Body of pancreas (tissue), 4 donors: ENCODE results near the gene CNPY1.
"Not testable (repeated sequence)": the region's sequence is repeated elsewhere in the genome, so short reads cannot be mapped to it uniquely, and the experiment has no call there.

Experiments
- POLR2A ChIP-seq, 3 donors: fragments of 450-650 bp; IDR thresholded peaks; one replicate each; pipeline ENCODE4 v1.6.1; 2016; ENCODE audit warnings: antibody characterized with exemption in 3 of 3, mild to moderate bottlenecking in 2 of 3
- TF ChIP-seq, protein P1 (sequence below), 7 experiments: fragments of 450-650 bp in 4 of 7; fragments of 200-600 bp in 3 of 7; sonication (generic) in 3 of 7; IDR thresholded peaks; one replicate each; pipeline ENCODE4 v1.5.1; 2016 to 2019; ENCODE audit warnings: antibody characterized with exemption in 7 of 7

DNA sequence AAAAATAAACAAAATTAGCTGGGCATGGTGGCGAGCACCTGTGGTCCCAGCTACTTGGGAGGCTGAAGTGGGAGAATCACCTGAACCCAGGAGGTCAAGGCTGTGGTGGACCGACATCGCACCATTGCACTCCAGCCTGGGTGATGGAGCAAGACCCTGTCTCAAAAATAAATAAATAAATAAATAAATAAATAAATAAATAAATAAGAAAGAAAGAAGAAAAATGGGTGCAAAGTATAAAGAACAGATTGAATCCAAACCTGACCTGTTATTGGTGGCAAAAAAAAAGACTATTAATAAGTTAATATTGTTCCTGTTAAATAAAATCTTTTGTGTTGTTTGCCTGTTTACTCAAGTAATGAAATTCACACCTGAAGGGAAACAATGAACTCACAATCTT, 27.0 kb downstream of the CNPY1 start:
- TF ChIP-seq, protein P1, sequence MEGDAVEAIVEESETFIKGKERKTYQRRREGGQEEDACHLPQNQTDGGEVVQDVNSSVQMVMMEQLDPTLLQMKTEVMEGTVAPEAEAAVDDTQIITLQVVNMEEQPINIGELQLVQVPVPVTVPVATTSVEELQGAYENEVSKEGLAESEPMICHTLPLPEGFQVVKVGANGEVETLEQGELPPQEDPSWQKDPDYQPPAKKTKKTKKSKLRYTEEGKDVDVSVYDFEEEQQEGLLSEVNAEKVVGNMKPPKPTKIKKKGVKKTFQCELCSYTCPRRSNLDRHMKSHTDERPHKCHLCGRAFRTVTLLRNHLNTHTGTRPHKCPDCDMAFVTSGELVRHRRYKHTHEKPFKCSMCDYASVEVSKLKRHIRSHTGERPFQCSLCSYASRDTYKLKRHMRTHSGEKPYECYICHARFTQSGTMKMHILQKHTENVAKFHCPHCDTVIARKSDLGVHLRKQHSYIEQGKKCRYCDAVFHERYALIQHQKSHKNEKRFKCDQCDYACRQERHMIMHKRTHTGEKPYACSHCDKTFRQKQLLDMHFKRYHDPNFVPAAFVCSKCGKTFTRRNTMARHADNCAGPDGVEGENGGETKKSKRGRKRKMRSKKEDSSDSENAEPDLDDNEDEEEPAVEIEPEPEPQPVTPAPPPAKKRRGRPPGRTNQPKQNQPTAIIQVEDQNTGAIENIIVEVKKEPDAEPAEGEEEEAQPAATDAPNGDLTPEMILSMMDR (IDR thresholded peaks at IDR 0.05), result not testable (repeated sequence)
- TF ChIP-seq POLR2A (IDR thresholded peaks at IDR 0.05), result not testable (repeated sequence)
